Measurements from ENCODE around the gene GALNT2.

DNA sequence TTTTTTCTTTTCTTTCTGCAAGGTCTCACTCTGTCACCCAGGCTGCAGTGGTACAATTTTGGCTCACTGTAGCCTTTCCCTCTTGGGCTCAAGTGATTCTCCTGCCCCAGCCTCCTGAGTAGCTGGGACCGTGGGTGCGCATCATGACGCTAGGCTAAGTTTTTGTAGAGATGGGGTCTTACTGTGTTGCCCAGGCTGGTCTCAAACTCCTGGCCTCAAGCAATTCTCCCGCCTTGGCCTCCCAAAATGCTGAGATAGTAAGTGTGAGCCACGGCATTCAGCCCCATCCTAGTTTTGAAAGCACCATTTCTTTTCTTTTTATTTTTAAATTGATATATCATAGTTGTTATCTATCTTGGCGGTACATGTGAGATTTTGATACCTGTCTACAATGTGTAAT, 140.6 kb downstream of the GALNT2 start:
- TF ChIP-seq, protein P1, sequence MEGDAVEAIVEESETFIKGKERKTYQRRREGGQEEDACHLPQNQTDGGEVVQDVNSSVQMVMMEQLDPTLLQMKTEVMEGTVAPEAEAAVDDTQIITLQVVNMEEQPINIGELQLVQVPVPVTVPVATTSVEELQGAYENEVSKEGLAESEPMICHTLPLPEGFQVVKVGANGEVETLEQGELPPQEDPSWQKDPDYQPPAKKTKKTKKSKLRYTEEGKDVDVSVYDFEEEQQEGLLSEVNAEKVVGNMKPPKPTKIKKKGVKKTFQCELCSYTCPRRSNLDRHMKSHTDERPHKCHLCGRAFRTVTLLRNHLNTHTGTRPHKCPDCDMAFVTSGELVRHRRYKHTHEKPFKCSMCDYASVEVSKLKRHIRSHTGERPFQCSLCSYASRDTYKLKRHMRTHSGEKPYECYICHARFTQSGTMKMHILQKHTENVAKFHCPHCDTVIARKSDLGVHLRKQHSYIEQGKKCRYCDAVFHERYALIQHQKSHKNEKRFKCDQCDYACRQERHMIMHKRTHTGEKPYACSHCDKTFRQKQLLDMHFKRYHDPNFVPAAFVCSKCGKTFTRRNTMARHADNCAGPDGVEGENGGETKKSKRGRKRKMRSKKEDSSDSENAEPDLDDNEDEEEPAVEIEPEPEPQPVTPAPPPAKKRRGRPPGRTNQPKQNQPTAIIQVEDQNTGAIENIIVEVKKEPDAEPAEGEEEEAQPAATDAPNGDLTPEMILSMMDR (IDR thresholded peaks at IDR 0.05) = no peak
- TF ChIP-seq, protein P2, sequence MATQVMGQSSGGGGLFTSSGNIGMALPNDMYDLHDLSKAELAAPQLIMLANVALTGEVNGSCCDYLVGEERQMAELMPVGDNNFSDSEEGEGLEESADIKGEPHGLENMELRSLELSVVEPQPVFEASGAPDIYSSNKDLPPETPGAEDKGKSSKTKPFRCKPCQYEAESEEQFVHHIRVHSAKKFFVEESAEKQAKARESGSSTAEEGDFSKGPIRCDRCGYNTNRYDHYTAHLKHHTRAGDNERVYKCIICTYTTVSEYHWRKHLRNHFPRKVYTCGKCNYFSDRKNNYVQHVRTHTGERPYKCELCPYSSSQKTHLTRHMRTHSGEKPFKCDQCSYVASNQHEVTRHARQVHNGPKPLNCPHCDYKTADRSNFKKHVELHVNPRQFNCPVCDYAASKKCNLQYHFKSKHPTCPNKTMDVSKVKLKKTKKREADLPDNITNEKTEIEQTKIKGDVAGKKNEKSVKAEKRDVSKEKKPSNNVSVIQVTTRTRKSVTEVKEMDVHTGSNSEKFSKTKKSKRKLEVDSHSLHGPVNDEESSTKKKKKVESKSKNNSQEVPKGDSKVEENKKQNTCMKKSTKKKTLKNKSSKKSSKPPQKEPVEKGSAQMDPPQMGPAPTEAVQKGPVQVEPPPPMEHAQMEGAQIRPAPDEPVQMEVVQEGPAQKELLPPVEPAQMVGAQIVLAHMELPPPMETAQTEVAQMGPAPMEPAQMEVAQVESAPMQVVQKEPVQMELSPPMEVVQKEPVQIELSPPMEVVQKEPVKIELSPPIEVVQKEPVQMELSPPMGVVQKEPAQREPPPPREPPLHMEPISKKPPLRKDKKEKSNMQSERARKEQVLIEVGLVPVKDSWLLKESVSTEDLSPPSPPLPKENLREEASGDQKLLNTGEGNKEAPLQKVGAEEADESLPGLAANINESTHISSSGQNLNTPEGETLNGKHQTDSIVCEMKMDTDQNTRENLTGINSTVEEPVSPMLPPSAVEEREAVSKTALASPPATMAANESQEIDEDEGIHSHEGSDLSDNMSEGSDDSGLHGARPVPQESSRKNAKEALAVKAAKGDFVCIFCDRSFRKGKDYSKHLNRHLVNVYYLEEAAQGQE (IDR thresholded peaks at IDR 0.05; ENCODE audit: insufficient read depth in 1 of 2, low read depth in 2 of 2, low read length in 1 of 2) = no peak
- no peak for TF ChIP-seq POLR2AphosphoS5 (IDR thresholded peaks at IDR 0.05; ENCODE audit: low read depth, low read length)
- TF ChIP-seq TCF7L2 (IDR thresholded peaks at IDR 0.05; ENCODE audit: low read depth, low read length) = no peak
